Endodermal cell (in vitro differentiated cells): ENCODE results near the gene SLC51A. TPM values are rescaled to one million over a fixed set of nuclear protein-coding genes. Genes with fewer than 3 reads are reported as not detected.
"Not testable (repeated sequence)": the region's sequence is repeated elsewhere in the genome, so short reads cannot be mapped to it uniquely, and the experiment has no call there.

Experiments
- DNase-seq: peaks from one replicate; pipeline ENCODE4 v3.0.0-alpha.2; 2017
- H3K27ac ChIP-seq: 2 replicates; pipeline ENCODE4 v1.5.1; 2013; ENCODE audit warnings: mild to moderate bottlenecking, low read depth, low read length, moderate library complexity
- H3K27me3 ChIP-seq: 2 replicates; pipeline ENCODE4 v1.6.1; 2013; ENCODE audit warnings: mild to moderate bottlenecking, low read length, moderate library complexity; ENCODE audit not compliant: insufficient read depth, control insufficient read depth, poor library complexity, severe bottlenecking
- H3K36me3 ChIP-seq: 2 replicates; pipeline ENCODE4 v1.7.0; 2013; ENCODE audit warnings: mild to moderate bottlenecking, low read length, moderate library complexity; ENCODE audit not compliant: control insufficient read depth, insufficient read depth
- H3K4me1 ChIP-seq: one replicate; pipeline ENCODE4 v1.7.0; 2013; ENCODE audit warnings: low read length; ENCODE audit not compliant: control insufficient read depth, insufficient read depth
- H3K4me3 ChIP-seq: 2 replicates; pipeline ENCODE4 v1.5.1; 2013; ENCODE audit warnings: mild to moderate bottlenecking, low read length, moderate library complexity
- H3K9ac ChIP-seq: 2 replicates; pipeline ENCODE4 v1.6.1; 2013; ENCODE audit warnings: mild to moderate bottlenecking, low read length, moderate library complexity; ENCODE audit not compliant: poor library complexity, severe bottlenecking; ENCODE audit errors: extremely low read depth
- H3K9me3 ChIP-seq: 2 replicates; pipeline ENCODE4 v1.6.1; 2013; ENCODE audit warnings: mild to moderate bottlenecking, low read length, moderate library complexity; ENCODE audit not compliant: control insufficient read depth
- H3K27ac Mint-ChIP-seq: 2 replicates; pipeline ENCODE4 v1.8.0; 2020; ENCODE audit warnings: mixed read lengths
- H3K27me3 Mint-ChIP-seq: 2 replicates; pipeline ENCODE4 v1.8.0; 2021; ENCODE audit warnings: mild to moderate bottlenecking, mixed read lengths; ENCODE audit not compliant: insufficient read depth
- H3K36me3 Mint-ChIP-seq: 2 replicates; pipeline ENCODE4 v1.8.0; 2020; ENCODE audit warnings: low read depth, mixed read lengths
- H3K4me1 Mint-ChIP-seq: 2 replicates; pipeline ENCODE4 v1.8.0; 2020; ENCODE audit warnings: mixed read lengths
- H3K4me3 Mint-ChIP-seq: 2 replicates; pipeline ENCODE4 v1.8.0; 2020; ENCODE audit warnings: mild to moderate bottlenecking, moderate library complexity, mixed read lengths
- H3K9me3 Mint-ChIP-seq: 2 replicates; pipeline ENCODE4 v1.8.0; 2020; ENCODE audit warnings: mild to moderate bottlenecking, mixed read lengths
- CTCF ChIP-seq: fragments of 200-600 bp; sonication (generic); conservative IDR thresholded peaks from 2 replicates; pipeline ENCODE4 v1.5.0; 2021; ENCODE audit warnings: antibody characterized with exemption, mild to moderate bottlenecking
- WGBS, 2 experiments: methylation state at CpG; one replicate each; pipeline versions ENCODE4 v1.1.5 to v1.1.7; 2013; ENCODE audit warnings: missing lambda C conversion rate in 2 of 2, mixed read lengths in 1 of 2; ENCODE audit not compliant: insufficient coverage in 1 of 2, insufficient read length in 1 of 2; 5-methylcytosine and 5-hydroxymethylcytosine counted together
- total RNA-seq, 2 donors: library from RNA; stranded (reverse); fragmentation: NEBNext Ultra II Directional in 1 of 2; extraction: Animal tissue kit (Norgen Biotek cat#: 25700) in 1 of 2; gene quantifications; 2 replicates in 1 of 2; 3 replicates in 1 of 2; pipeline ENCODE4 v1.2.1, GENCODE V29; 2021

Gene SLC51A
- total RNA-seq, 2 donors from 2014 or later: 1.9 to 2.0 TPM

GRCh38 chr3:196181127-196181546 lies 35.2 kb upstream of the SLC51A start:
- Mint-ChIP-seq H3K4me1 (peaks cover 6% of the 10 kb centered on the region), H3K4me3 (no peak overlapping the region), H3K36me3 (no peaks in the 10 kb centered on the region), H3K27me3 (no peaks in the 10 kb centered on the region), H3K9me3 (no peaks in the 10 kb centered on the region), H3K27ac (no peak overlapping the region)
- TF ChIP-seq CTCF: no peak
- H3K4me1 ChIP-seq: peaks cover 4% of the 10 kb centered on the region
- no peak overlapping the region for H3K9ac ChIP-seq
- H3K9me3 ChIP-seq: no peaks in the 10 kb centered on the region
- H3K27me3 ChIP-seq: no peaks in the 10 kb centered on the region
- WGBS, 2 experiments: 89 to 90% methylated on average over 7 to 10 of the region's 10 CpGs
- H3K4me3 ChIP-seq: no peak overlapping the region
- no peaks in the 10 kb centered on the region for H3K36me3 ChIP-seq
- no peak for DNase-seq
- H3K27ac ChIP-seq: no peak overlapping the region

GRCh38 chr3:196184169-196184432 lies 32.2 kb upstream of the SLC51A start:
- not testable (repeated sequence) for H3K4me3 Mint-ChIP-seq, H3K4me1 Mint-ChIP-seq, H3K36me3 ChIP-seq, H3K27me3 Mint-ChIP-seq, H3K4me1 ChIP-seq, H3K9ac ChIP-seq, H3K27ac Mint-ChIP-seq, H3K4me3 ChIP-seq, H3K36me3 Mint-ChIP-seq, H3K27me3 ChIP-seq, H3K9me3 ChIP-seq, H3K27ac ChIP-seq, H3K9me3 Mint-ChIP-seq, DNase-seq
- WGBS, 2 experiments: 85 to 100% methylated on average over 2 to 4 of the region's 4 CpGs

GRCh38 chr3:196184881-196185280 lies 31.5 kb upstream of the SLC51A start:
- TF ChIP-seq CTCF: no peak
- 95 to 99% methylated on average over 13 to 15 of the region's 15 CpGs for WGBS, 2 experiments
- no peaks in the 10 kb centered on the region for H3K27me3 ChIP-seq

More at GRCh38 chr3:196184881-196185280, 31.5 kb upstream of the SLC51A start:
- Histone ChIP-seq H3K27ac (no peak overlapping the region), H3K4me3 (no peak overlapping the region), H3K4me1 (no peaks in the 10 kb centered on the region), H3K9ac (no peak overlapping the region), H3K36me3 (no peaks in the 10 kb centered on the region), H3K9me3 (no peaks in the 10 kb centered on the region)
- Mint-ChIP-seq H3K36me3 (no peaks in the 10 kb centered on the region), H3K27ac (no peak overlapping the region), H3K27me3 (no peaks in the 10 kb centered on the region), H3K9me3 (no peaks in the 10 kb centered on the region), H3K4me3 (no peak overlapping the region), H3K4me1 (no peaks in the 10 kb centered on the region)
- DNase-seq: no peak
